HUES48 (cell line): Measurements from ENCODE around the gene CCDC112.
"Not testable (repeated sequence)": the region's sequence is repeated elsewhere in the genome, so short reads cannot be mapped to it uniquely, and the experiment has no call there.

Source experiments
- H3K27ac ChIP-seq: one replicate; pipeline ENCODE4 v1.7.0; 2013; ENCODE audit warnings: low read depth, low read length, inconsistent platforms
- H3K27me3 ChIP-seq: 2 replicates; pipeline ENCODE4 v1.6.1; 2013; ENCODE audit warnings: mild to moderate bottlenecking, low read length; ENCODE audit not compliant: control insufficient read depth, insufficient read depth
- H3K36me3 ChIP-seq: 2 replicates; pipeline ENCODE4 v1.6.1; 2013; ENCODE audit warnings: low read length; ENCODE audit not compliant: control insufficient read depth, insufficient read depth
- H3K4me1 ChIP-seq: 2 replicates; pipeline ENCODE4 v1.6.1; 2013; ENCODE audit warnings: mild to moderate bottlenecking, low read length; ENCODE audit not compliant: control insufficient read depth, insufficient read depth
- H3K4me3 ChIP-seq: 2 replicates; pipeline ENCODE4 v1.5.1; 2013; ENCODE audit warnings: mild to moderate bottlenecking, low read depth, low read length
- H3K9ac ChIP-seq: 2 replicates; pipeline ENCODE4 v1.6.1; 2013; ENCODE audit warnings: mild to moderate bottlenecking, low read depth, low read length, moderate library complexity
- H3K9me3 ChIP-seq: 2 replicates; pipeline ENCODE4 v1.6.1; 2013; ENCODE audit warnings: low read length; ENCODE audit not compliant: control insufficient read depth, insufficient read depth

CCDC112 gene

DNA sequence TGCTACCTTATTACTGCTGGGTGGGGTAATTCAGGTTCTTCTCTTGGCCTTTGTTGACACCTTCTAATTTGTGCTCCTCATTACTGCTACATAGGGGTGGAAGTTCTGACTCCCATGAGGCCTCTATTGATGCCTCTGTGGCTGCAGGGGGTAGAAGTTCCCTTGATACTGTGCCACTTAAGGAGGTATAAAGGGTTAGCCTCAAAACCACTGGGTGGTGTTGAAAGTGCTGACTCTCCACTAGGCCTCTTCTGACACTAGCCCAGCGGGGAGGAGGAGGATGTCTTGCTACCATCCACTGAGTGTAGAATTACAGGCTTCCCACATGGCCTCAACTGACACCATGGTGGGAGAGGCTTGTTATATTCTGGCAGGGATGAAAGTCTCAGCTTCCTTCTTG is 36.7 kb upstream of the CCDC112 start:
- H3K9me3 ChIP-seq: no peaks in the 10 kb centered on the region
- no peak overlapping the region for H3K27ac ChIP-seq
- no peak overlapping the region for H3K9ac ChIP-seq
- peaks cover 20% of the 10 kb centered on the region for H3K4me1 ChIP-seq
- H3K4me3 ChIP-seq: no peak overlapping the region
- no peaks in the 10 kb centered on the region for H3K36me3 ChIP-seq
- H3K27me3 ChIP-seq: no peaks in the 10 kb centered on the region

DNA sequence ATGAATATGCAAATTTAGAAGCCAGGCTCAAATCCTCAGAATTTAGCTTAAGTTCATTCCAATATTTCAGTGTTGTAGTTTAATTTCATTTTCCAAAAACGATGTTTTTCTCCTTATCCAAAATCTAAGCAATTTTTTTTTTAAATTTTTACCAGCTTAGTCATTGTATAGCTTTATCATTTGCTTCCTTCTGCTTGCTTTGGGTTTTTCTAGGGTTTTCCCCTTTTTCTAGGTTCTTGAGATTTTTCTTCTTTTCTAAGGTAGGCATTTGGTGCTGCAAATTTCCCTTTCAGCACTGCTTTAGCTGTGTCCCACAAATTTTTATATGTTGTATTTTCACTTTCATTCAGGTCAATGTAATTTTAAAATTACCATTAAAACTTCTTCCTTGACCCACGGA is 34.4 kb upstream of the CCDC112 start:
- Histone ChIP-seq H3K4me3 (no peak overlapping the region), H3K9ac (no peak overlapping the region)

DNA sequence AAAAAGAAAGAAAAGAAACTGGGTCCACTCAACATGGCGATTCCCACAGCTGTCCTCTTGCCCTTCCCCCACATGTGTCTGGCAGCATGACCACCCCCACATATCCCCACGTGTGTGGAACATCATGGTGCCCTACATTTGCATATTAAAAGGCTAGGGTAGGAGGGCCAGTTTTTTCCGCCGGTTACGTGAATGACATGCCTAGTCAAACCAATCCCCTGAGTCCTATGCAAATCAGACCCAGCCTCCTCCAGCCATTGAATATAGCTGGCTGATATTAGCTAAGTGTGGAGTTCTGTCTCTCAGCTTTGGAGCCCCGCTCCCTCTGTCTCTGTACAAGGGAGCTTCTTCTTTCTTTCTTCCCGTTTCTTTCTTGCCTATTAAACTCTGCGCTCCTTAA is 33.0 kb upstream of the CCDC112 start:
- no peaks in the 10 kb centered on the region for H3K27me3 ChIP-seq
- H3K27ac ChIP-seq: peak overlapping the region; percentile 83
- H3K9ac ChIP-seq: no peak overlapping the region
- peaks cover 26% of the 10 kb centered on the region for H3K4me1 ChIP-seq
- H3K9me3 ChIP-seq: no peaks in the 10 kb centered on the region
- H3K36me3 ChIP-seq: no peaks in the 10 kb centered on the region
- 0 out of 2 replicates have a peak overlapping the region, but pooled peaks have one; percentile 33 for H3K4me3 ChIP-seq

More for the DNA sequence above, 34.4 kb upstream of the CCDC112 start:
- H3K4me1 ChIP-seq: peaks cover 26% of the 10 kb centered on the region
- H3K27me3 ChIP-seq: no peaks in the 10 kb centered on the region
- H3K27ac ChIP-seq: no peak overlapping the region
- no peaks in the 10 kb centered on the region for H3K9me3 ChIP-seq
- no peaks in the 10 kb centered on the region for H3K36me3 ChIP-seq

DNA sequence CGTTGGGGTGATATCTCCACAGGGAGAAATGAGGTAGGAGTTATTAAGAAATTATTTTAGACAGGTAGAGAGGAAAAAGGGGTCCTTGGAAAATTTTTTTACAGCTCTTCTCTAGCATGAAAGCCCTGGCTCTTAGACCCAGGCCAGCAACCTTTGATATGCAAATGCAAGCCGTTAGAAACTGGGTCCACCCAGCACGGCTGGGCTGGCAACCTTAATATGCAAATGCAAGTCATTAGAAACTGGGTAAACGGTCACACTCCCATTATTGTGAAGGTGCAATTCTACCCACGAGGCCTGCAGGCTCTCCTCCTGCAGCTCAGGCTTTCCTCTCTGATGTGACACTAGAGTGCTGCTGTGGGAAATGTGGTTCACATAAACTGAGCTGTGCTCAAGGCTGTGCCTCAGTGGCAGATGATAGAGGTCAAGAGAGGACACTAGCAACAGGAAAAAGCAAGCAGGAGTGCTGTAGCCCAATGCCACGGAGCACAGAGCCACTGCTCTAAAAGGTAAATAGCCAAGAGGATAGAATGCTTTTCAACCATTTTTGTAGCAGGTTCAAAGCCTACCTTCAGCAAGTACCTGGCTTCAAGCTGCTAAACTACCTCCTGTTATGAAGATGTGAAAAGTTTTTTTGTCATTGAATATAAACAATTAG is 32.3 kb upstream of the CCDC112 start:
- peak overlapping the region; percentile 33 for H3K4me3 ChIP-seq
- H3K9ac ChIP-seq: 0 out of 2 replicates have a peak overlapping the region, but pooled peaks have one; percentile 16
- not testable (repeated sequence) for H3K27me3 ChIP-seq, H3K36me3 ChIP-seq, H3K9me3 ChIP-seq
- H3K27ac ChIP-seq: peak overlapping the region; percentile 83
- H3K4me1 ChIP-seq: peaks cover 26% of the 10 kb centered on the region

DNA sequence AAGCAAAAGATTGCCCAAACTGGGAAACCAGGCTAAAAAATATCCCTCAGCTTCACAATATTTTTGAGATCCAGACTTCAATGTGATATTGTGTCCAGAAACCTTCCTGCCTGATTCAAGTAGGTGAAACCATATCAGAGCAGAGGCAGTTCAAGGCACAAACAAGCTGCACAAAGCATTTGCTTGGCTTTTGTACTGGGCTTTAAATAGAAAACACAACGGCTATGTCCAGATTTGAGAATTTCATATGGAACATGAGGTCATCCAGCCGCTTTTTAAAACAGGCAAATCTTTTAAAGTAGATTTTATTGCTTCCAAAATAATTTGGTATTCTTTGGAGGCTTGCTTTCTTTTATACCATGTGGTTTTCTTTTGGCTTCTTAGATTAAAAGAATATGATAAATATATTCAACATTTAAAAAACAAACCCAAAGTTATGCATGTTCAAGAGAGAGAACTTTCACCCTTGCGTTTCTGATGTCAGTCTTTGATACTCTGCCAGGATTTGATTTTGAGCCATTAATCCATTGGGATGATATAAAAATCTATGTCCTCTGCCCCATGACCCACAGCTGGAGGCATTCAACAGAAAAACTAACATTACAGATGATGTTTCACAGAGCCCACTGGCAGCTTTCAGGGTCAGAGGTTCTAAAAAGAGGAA is 29.0 kb upstream of the CCDC112 start:
- Histone ChIP-seq H3K4me3 (no peak overlapping the region), H3K9me3 (0 out of 2 replicates have a peak, but pooled peaks cover 7% of the 10 kb centered on the region), H3K9ac (no peak overlapping the region), H3K27ac (no peak overlapping the region), H3K4me1 (peaks cover 26% of the 10 kb centered on the region), H3K27me3 (no peaks in the 10 kb centered on the region), H3K36me3 (no peaks in the 10 kb centered on the region)

DNA sequence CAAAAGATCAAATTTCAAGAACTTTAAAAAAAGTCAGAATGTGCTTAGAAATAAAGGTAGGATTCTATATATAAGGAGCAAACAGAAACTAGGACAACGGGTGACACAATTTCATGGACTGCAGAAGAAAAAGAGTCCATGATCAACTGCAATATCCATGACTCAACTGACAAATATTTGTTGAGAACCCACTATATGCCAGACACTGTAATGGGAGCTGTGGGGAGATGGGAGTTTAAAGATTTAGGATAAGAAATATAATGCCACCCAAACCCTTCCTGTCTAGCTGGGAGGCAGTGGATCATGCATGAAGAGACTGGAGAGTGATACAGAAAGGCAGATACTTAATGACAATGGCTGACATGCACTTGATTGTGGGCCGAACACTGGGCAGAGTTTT is 27.6 kb upstream of the CCDC112 start:
- 0 out of 2 replicates have a peak, but pooled peaks cover 7% of the 10 kb centered on the region for H3K9me3 ChIP-seq
- H3K9ac ChIP-seq: no peak overlapping the region
- H3K4me3 ChIP-seq: no peak overlapping the region
- no peak overlapping the region for H3K27ac ChIP-seq
- H3K27me3 ChIP-seq: no peaks in the 10 kb centered on the region
- H3K4me1 ChIP-seq: peaks cover 15% of the 10 kb centered on the region
- no peaks in the 10 kb centered on the region for H3K36me3 ChIP-seq

DNA sequence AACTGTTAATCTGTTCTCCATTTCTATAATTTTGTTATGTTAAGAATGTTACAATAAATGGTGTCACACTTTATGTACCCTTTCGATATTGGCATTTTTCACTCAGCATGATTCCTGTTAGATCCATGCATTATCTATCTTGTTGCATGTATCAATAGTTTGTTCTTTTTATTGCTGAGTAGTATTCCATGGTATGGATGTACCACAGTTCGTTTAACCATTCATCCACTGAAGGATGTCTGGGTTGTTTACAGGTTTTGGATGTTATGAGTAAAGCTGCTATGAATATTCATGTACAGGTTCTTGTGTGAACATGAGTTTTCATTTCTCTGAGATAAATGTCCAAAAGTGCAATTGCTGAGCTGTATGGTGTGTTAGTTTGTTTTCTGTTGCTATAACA is 26.3 kb upstream of the CCDC112 start:
- Histone ChIP-seq H3K9ac (no peak overlapping the region), H3K27me3 (no peaks in the 10 kb centered on the region), H3K4me3 (no peak overlapping the region), H3K27ac (no peak overlapping the region), H3K9me3 (0 out of 2 replicates have a peak, but pooled peaks cover 7% of the 10 kb centered on the region), H3K36me3 (no peaks in the 10 kb centered on the region), H3K4me1 (peaks cover 2% of the 10 kb centered on the region; the same call in 1 of the 2 replicates)

DNA sequence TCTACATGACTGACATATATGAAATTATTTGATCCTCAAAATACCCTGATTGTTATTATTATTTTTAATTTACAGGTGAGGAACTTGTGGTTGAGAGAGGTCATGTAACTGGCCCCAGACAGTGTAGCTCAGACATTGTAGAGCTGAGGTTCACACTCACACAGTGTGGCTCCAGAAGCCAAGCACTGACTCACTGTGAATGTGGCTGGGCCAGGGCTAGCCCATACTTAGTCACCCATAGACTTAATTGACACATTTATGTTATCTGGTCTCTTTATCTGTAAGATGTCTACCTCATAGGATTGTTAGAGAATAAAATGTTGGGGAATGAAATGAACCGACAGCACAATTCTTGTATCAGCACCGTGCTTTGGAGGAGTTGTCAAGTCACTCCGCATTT is 24.9 kb upstream of the CCDC112 start:
- H3K4me3 ChIP-seq: no peak overlapping the region
- H3K4me1 ChIP-seq: no peaks in the 10 kb centered on the region

DNA sequence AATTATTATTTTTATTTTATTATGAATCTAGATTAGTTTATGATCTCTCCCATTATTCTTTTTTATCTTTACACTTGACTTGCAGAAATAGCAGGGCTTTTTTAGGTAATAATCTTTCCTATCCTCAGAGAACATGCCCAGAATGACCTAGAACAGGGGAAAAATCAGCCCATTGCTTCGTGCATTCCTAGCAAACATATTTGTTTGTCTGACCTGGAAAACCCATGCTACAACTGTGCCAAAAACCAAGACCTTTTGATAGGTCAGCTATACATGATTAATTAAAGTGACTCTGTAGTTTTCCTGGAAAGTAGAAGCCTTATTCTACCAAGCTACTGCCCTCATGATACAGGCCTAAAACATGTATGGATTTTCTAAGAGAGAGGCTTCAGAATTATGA is 24.1 kb upstream of the CCDC112 start:
- H3K9me3 ChIP-seq: 0 out of 2 replicates have a peak, but pooled peaks cover 7% of the 10 kb centered on the region
- no peak overlapping the region for H3K27ac ChIP-seq
- H3K27me3 ChIP-seq: no peaks in the 10 kb centered on the region
- H3K36me3 ChIP-seq: no peaks in the 10 kb centered on the region
- no peak overlapping the region for H3K9ac ChIP-seq
- H3K4me1 ChIP-seq: peaks cover 6% of the 10 kb centered on the region
- H3K4me3 ChIP-seq: no peak overlapping the region

More for the DNA sequence above, 24.9 kb upstream of the CCDC112 start:
- no peaks in the 10 kb centered on the region for H3K36me3 ChIP-seq
- H3K9ac ChIP-seq: no peak overlapping the region
- no peak overlapping the region for H3K27ac ChIP-seq
- 0 out of 2 replicates have a peak, but pooled peaks cover 7% of the 10 kb centered on the region for H3K9me3 ChIP-seq
- H3K27me3 ChIP-seq: no peaks in the 10 kb centered on the region

DNA sequence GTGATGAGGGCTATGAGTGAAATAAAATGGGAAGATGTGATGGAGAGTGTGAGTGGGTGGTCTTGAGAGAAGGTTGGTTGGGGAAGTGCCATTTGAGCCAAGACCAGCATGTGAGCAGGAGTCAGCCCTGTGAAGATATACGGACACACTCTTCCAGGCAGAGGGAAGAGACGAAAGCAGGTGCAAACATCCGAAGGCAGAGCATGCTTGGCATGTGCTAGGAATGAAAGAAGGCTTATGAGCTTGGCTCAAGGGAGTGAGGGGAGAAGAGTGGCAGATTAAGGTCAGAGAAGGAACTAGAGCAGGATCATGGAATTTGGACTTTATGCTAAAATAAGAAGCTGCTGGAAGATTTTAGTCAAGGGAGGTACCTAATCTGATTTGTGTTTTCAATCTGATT is 23.6 kb upstream of the CCDC112 start:
- H3K27me3 ChIP-seq: no peaks in the 10 kb centered on the region
- H3K4me1 ChIP-seq: peaks cover 9% of the 10 kb centered on the region
- H3K9me3 ChIP-seq: 0 out of 2 replicates have a peak, but pooled peaks cover 7% of the 10 kb centered on the region
- no peak overlapping the region for H3K4me3 ChIP-seq
- H3K9ac ChIP-seq: no peak overlapping the region
- H3K27ac ChIP-seq: no peak overlapping the region
- H3K36me3 ChIP-seq: no peaks in the 10 kb centered on the region

DNA sequence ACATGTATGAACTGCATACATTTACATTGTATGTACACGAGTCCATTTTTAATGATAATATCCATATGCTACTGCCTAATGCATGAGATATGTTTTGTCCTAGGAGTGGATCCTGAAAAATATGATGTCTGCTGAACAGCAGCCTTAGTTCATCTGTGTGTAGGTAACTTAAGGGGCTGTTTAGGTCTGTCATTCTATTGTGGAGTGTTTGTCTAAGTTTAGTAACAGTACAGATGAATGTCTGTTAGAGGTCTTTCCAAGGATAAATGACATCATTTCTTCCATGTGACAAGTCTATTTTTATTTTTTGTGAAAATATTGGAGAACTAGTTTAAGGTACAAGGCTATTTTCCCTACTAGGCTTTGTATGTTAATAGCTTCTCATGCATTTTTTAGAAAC is 22.6 kb upstream of the CCDC112 start:
- Histone ChIP-seq H3K4me3 (no peak overlapping the region), H3K27me3 (no peaks in the 10 kb centered on the region), H3K9ac (no peak overlapping the region), H3K27ac (no peak overlapping the region), H3K9me3 (0 out of 2 replicates have a peak, but pooled peaks cover 7% of the 10 kb centered on the region), H3K36me3 (no peaks in the 10 kb centered on the region), H3K4me1 (peaks cover 9% of the 10 kb centered on the region)
